ENCODE data around the gene OTULINL. TPM values are rescaled to one million over a fixed set of nuclear protein-coding genes. Genes with fewer than 3 reads are reported as not detected.

OTULINL gene
- 4.8 to 6.9 TPM (median 6.2 TPM) in 5 replicates for total RNA-seq (2022; extraction: Qiagen RNA extraction; ENCODE audit: low read depth)

DNA sequence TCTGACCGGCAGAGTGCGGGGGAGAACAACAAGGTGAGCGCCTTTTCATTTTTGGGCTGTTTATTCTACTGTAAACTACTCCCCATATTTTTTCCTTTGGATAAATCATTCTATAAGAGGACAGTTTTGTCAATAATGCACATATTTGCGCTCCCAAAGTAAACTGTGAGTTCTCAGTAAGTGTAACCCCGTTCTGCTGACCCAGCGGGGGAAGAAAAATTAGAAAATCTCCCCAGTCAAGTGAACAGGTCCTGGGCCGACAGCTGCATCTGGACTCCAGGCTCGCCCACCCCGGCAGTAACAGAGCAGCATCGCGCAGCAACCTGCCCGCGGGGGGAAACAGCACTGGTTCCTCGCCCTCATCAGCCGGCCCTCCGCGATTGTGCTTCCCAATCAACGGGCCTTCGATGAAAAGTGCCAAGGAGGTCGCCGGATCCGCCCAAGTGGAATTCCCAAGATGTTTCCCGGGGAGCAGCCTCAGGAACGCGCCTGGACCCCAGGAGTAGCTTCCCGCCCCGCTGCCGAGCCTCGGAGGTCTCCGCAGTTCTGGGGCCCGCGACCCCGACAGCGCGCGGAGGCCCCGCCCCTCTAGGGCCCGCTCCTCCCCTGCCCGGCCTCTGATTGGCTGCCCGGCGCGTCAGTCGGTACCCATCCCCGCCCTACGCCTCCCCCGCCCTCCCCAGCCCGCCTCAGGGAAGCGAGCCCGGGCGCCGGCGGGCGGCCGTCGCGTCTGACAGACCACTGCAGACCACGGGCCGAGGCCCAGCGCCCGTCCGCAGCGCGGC, at the start of gene OTULINL:
TSS of gene OTULINL (plus strand) at position 687 of the 785 bp plus-strand sequence. CDS start 103 bp downstream, outside the sequence.

Other genes with a start within 250 kb of the OTULINL start
- 15.8 to 23.1 TPM (median 18.8 TPM) in 5 replicates for gene OTULIN, start 82.9 kb downstream of the OTULINL start, total RNA-seq (2022; extraction: Qiagen RNA extraction; ENCODE audit: low read depth)

All from A549 treated with RU486 at 1 μM for 4 hours (cell line).